CD4-positive, alpha-beta T cell (primary cell): ENCODE data around the gene DGKI. TPM values are rescaled to one million over a fixed set of nuclear protein-coding genes. Genes with fewer than 3 reads are reported as not detected.

ENCODE experiments used
- ATAC-seq: fragments of 200-7000 bp; cut with Tn5 transposase; one replicate; pipeline ENCODE4 v1.10.0; 2022; ENCODE audit warnings: mild to moderate bottlenecking; ENCODE audit not compliant: poor library complexity
- CTCF ChIA-PET: fragments of 350-600 bp; sonication (Branson Sonifier 250); formaldehyde crosslinking; loops from one replicate; lab custom pipeline; 2021; ENCODE audit warnings: antibody characterized with exemption, inconsistent platforms; lab: Charles Lee
- POLR2A ChIA-PET: fragments of 350-600 bp; sonication (Branson Sonifier 250); formaldehyde crosslinking; loops from one replicate; lab custom pipeline; 2021; ENCODE audit warnings: antibody characterized with exemption, inconsistent platforms; lab: Charles Lee
- DNase-seq, 14 experiments: peaks; one replicate each; pipeline ENCODE4 v3.0.0-alpha.2; 2013 to 2020; ENCODE audit warnings: mixed read lengths in 2 of 14
- H3K27ac ChIP-seq, 2 donors: one replicate each; pipeline versions ENCODE4 v1.5.1 to v1.7.0; 2013; ENCODE audit warnings: low read length in 2 of 2, low read depth in 1 of 2, mild to moderate bottlenecking in 1 of 2
- H3K27me3 ChIP-seq, 2 experiments: 1 replicate in 1 of 2; 2 replicates in 1 of 2; pipeline versions ENCODE4 v1.6.1 to v1.7.0; 2013; ENCODE audit warnings: low read length in 2 of 2, control low read depth in 1 of 2, mild to moderate bottlenecking in 1 of 2, moderate library complexity in 1 of 2; ENCODE audit not compliant: insufficient read depth in 2 of 2, control insufficient read depth in 1 of 2
- H3K36me3 ChIP-seq: one replicate; pipeline ENCODE4 v1.6.1; 2013; ENCODE audit warnings: low read length, control low read depth; ENCODE audit not compliant: insufficient read depth
- H3K4me1 ChIP-seq: one replicate; pipeline ENCODE4 v1.6.1; 2013; ENCODE audit warnings: low read length, control low read depth; ENCODE audit not compliant: insufficient read depth
- H3K4me3 ChIP-seq: one replicate; pipeline ENCODE4 v1.5.1; 2013; ENCODE audit warnings: mild to moderate bottlenecking, low read length, moderate library complexity
- H3K9me3 ChIP-seq, 2 experiments: 1 replicate in 1 of 2; 2 replicates in 1 of 2; pipeline versions ENCODE4 v1.6.1 to v1.7.0; 2013; ENCODE audit warnings: low read length in 2 of 2, mild to moderate bottlenecking in 2 of 2, control low read depth in 1 of 2, moderate library complexity in 1 of 2; ENCODE audit not compliant: control insufficient read depth in 1 of 2, insufficient read depth in 1 of 2
- H3K27ac Mint-ChIP-seq: one replicate; pipeline ENCODE4 v1.8.0; 2020; ENCODE audit warnings: mixed read lengths
- H3K27me3 Mint-ChIP-seq: one replicate; pipeline ENCODE4 v1.8.0; 2021; ENCODE audit warnings: mixed read lengths
- H3K36me3 Mint-ChIP-seq: one replicate; pipeline ENCODE4 v1.8.0; 2021; ENCODE audit warnings: low read depth, mixed read lengths
- H3K4me1 Mint-ChIP-seq: one replicate; pipeline ENCODE4 v1.8.0; 2021; ENCODE audit warnings: low read depth, mixed read lengths
- H3K4me3 Mint-ChIP-seq: one replicate; pipeline ENCODE4 v1.8.0; 2020; ENCODE audit warnings: mild to moderate bottlenecking, mixed read lengths
- H3K9me3 Mint-ChIP-seq: one replicate; pipeline ENCODE4 v1.8.0; 2020; ENCODE audit warnings: mixed read lengths
- CTCF ChIP-seq: fragments of 200-600 bp; IDR thresholded peaks from one replicate; pipeline ENCODE4 v1.8.0; 2022; ENCODE audit warnings: antibody characterized with exemption, mild to moderate bottlenecking
- intact Hi-C, 2 experiments: fragments of 100-400 bp; cut with DNase I in 1 of 2; cut with micrococcal nuclease in 1 of 2; formaldehyde crosslinking; loops; one replicate each; pipeline versions ENCODE4 v1.15.1 to v1.9.0; 2023 to 2025; cut with DNase I, micrococcal nuclease
- total RNA-seq, 174 experiments: library from RNA in 2 of 174; stranded (reverse) in 2 of 174; gene quantifications; one replicate each; pipeline ENCODE4 v1.2.3 and lab custom pipeline; 2021 to 2026

The DGKI gene
- total RNA-seq, 2 experiments from 2014 or later = not detected

GRCh38 chr7:137681657-137682562 is 164.9 kb downstream of the DGKI start:
- Histone ChIP-seq H3K4me1 (no peaks in the 10 kb centered on the region), H3K27ac (no peak overlapping the region), H3K27me3 (no peaks in the 10 kb centered on the region), H3K36me3 (no peaks in the 10 kb centered on the region), H3K9me3 (no peaks in the 10 kb centered on the region), H3K4me3 (no peak overlapping the region)
- Mint-ChIP-seq H3K27me3 (peaks cover 32% of the 10 kb centered on the region), H3K9me3 (no peaks in the 10 kb centered on the region), H3K36me3 (no peaks in the 10 kb centered on the region), H3K4me1 (no peaks in the 10 kb centered on the region), H3K27ac (no peak overlapping the region), H3K4me3 (no peak overlapping the region)
- intact Hi-C loops = no loop called here
- ChIA-PET CTCF (no interaction called here), POLR2A (no interaction called here)
- ATAC-seq = no peak
- no peak for TF ChIP-seq CTCF
- DNase-seq = no peak

DNA sequence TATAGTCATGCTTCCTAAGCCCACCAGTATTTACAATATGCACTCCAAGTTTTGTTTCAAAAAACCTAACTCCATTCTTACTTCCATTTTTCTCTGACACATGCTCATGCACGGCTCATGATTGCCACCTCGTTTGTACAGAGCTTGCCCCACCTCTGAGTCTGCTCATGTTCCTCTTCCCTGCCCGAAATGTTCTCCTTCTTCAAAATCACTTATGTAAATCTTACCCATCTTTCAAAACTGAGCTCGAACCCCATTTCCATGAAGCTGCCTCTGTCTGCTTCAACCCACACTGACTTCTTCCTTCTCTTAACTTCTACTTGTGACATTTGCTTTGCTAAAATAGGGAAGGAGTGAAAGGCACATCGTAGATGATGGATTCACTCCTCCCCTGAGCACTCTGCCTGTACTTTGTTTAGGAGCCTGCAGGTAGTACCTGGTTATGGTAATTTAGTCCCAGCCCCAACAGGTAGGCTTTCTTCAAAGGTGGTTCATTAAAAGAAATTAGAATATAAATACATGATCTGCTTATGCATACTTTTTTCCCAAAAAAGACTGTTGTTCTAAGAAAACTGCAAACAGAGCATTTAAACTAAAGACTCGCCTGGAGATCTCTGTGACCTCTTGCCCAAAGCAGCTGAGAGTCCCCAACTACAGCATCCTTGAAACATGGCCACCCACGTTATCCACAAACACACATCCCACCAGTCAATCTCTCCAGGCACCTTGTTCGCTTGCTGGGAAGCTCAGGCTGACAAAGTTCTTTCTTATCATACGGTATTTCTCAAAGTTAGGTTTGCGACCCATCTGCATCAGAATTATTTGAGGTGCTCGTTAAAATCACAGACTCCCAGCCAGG is 172.0 kb downstream of the DGKI start:
- Mint-ChIP-seq H3K4me3 (no peak overlapping the region), H3K4me1 (no peaks in the 10 kb centered on the region), H3K27ac (no peak overlapping the region), H3K27me3 (peaks cover 36% of the 10 kb centered on the region), H3K9me3 (no peaks in the 10 kb centered on the region), H3K36me3 (no peaks in the 10 kb centered on the region)
- ATAC-seq (no peak), DNase-seq (no peak)
- H3K27me3 ChIP-seq = no peaks in the 10 kb centered on the region
- H3K9me3 ChIP-seq = no peaks in the 10 kb centered on the region
- intact Hi-C loops = no loop called here
- no peaks in the 10 kb centered on the region for H3K36me3 ChIP-seq
- no peak overlapping the region for H3K27ac ChIP-seq
- H3K4me1 ChIP-seq = no peaks in the 10 kb centered on the region
- ChIA-PET POLR2A (no interaction called here), CTCF (no interaction called here)
- no peak for TF ChIP-seq CTCF
- no peak overlapping the region for H3K4me3 ChIP-seq

- no peaks in the 10 kb centered on the region for H3K4me1 Mint-ChIP-seq
- no peaks in the 10 kb centered on the region for H3K9me3 Mint-ChIP-seq
- CTCF ChIA-PET = no interaction called here
- H3K27ac ChIP-seq = no peak overlapping the region
- H3K36me3 Mint-ChIP-seq = no peaks in the 10 kb centered on the region
- H3K27me3 ChIP-seq = no peaks in the 10 kb centered on the region
- no peak overlapping the region for H3K4me3 ChIP-seq
- POLR2A ChIA-PET = no interaction called here
- H3K4me3 Mint-ChIP-seq = no peak overlapping the region
- no peak for ATAC-seq
- no peaks in the 10 kb centered on the region for H3K36me3 ChIP-seq
- no peaks in the 10 kb centered on the region for H3K4me1 ChIP-seq
- no peak for DNase-seq
- no peak for TF ChIP-seq CTCF
- H3K27ac Mint-ChIP-seq = no peak overlapping the region
- intact Hi-C loops = no loop called here
- H3K9me3 ChIP-seq = no peaks in the 10 kb centered on the region
- H3K27me3 Mint-ChIP-seq = peaks cover 36% of the 10 kb centered on the region
Measured at GRCh38 chr7:137674048-137674447, 172.7 kb downstream of the DGKI start.
